GM18868 (cell line): Measurements from ENCODE around the gene RBMX.

Experiments
- ATAC-seq: cut with Tn5 transposase; IDR thresholded peaks from one replicate; pipeline ENCODE4 v1.9.1; 2021; ENCODE audit warnings: mild to moderate bottlenecking, moderate library complexity; ENCODE audit not compliant: unreplicated experiment

The RBMX gene

GRCh38 chrX:136849395-136849794 is 31.1 kb downstream of the RBMX start:
- no peak for ATAC-seq

GRCh38 chrX:136847874-136848273 is 32.7 kb downstream of the RBMX start:
- ATAC-seq = no peak

- no peak for ATAC-seq
Measured at GRCh38 chrX:136839196-136839595, 41.3 kb downstream of the RBMX start.

GRCh38 chrX:136835761-136836160 is 44.8 kb downstream of the RBMX start:
- no peak for ATAC-seq

GRCh38 chrX:136829413-136829812 is 51.1 kb downstream of the RBMX start:
- no peak for ATAC-seq

DNA sequence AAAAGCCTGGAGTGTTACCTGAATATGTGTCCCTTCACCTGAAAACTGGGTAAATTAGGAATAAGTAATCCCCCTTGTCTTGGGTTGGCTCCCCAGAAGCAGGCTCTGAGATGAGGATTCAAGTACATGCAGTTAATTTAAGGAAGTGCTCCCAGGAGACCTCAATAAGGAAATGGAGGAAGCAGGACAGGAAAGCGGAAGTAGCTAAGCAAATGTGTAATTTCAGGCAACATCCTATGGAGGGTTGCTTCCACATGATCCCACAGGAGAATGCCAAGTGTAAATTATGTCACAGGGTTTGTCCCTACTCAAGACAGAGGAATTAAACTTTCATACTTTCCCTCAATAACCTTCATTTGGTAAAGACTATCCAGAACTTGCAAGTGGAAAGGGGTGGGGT is 51.7 kb downstream of the RBMX start:
- no peak for ATAC-seq

- ATAC-seq = no peak
Measured at GRCh38 chrX:136827026-136827425, 53.5 kb downstream of the RBMX start.

GRCh38 chrX:136825771-136826170 is 54.8 kb downstream of the RBMX start:
- ATAC-seq = no peak
